HCT116 (cell line): ENCODE data around the gene BEST4. TPM values are rescaled to one million over a fixed set of nuclear protein-coding genes. Genes with fewer than 3 reads are reported as not detected.

ENCODE experiments used
- ATAC-seq: fragments of 200-7000 bp; cut with Tn5 transposase; 2 replicates; pipeline ENCODE4 v1.9.1; 2020; ENCODE audit warnings: mild to moderate bottlenecking, moderate library complexity
- BruUV-seq: library from RNA; stranded (reverse); fragments of 400-500 nt; replicated peaks from 2 replicates; lab custom pipeline; 2021; lab: Mats Ljungman, UMichigan
- CTCF ChIA-PET: fragments of 300-600 bp; sonication (Branson Sonifier 250); formaldehyde crosslinking; loops from one replicate; lab custom pipeline; 2021; ENCODE audit warnings: antibody characterized with exemption; lab: Charles Lee
- POLR2A ChIA-PET: fragments of 300-600, 350-600 bp; sonication (Branson Sonifier 250); formaldehyde crosslinking; loops from one replicate; lab custom pipeline; 2021; ENCODE audit warnings: antibody characterized with exemption; lab: Charles Lee
- RAD21 ChIA-PET, 2 experiments: fragments of 300-600 bp; sonication (Branson Sonifier 250); formaldehyde crosslinking; loops; one replicate each; lab custom pipeline; 2023; ENCODE audit warnings: low total read pairs in 2 of 2; ENCODE audit not compliant: uncharacterized antibody in 2 of 2, unreplicated experiment in 2 of 2, low non-redundant PET in 1 of 2; lab: Charles Lee
- DNase-seq: peaks from one replicate; pipeline ENCODE4 v3.0.0-alpha.2; 2010; ENCODE audit warnings: low read depth, low spot score
- H2AFZ ChIP-seq: fragments of 200-600 bp; shearing (Covaris generic), sonication (generic); 2 replicates; pipeline ENCODE4 v1.6.1; 2017; ENCODE audit warnings: low read depth, mixed run types, mixed read lengths, antibody characterized with exemption, low read length; ENCODE audit not compliant: poor library complexity, severe bottlenecking
- H3K27ac ChIP-seq: 2 replicates; pipeline ENCODE4 v1.5.1; 2012; ENCODE audit warnings: low read depth, low read length
- H3K27me3 ChIP-seq: fragments of 200-600 bp; sonication (generic); 2 replicates; pipeline ENCODE4 v1.6.1; 2016; ENCODE audit warnings: mixed run types, low read length, mixed read lengths; ENCODE audit not compliant: insufficient read depth
- H3K36me3 ChIP-seq, 2 experiments: fragments of 200-500 bp in 1 of 2; fragments of 200-600 bp in 1 of 2; sonication (Bioruptor generic) in 1 of 2; sonication (generic) in 1 of 2; 2 replicates each; pipeline versions ENCODE4 v1.5.1 to v1.6.1; 2014 to 2016; ENCODE audit warnings: low read length in 2 of 2, inconsistent platforms in 1 of 2, mixed read lengths in 1 of 2, mixed run types in 1 of 2; ENCODE audit not compliant: insufficient read depth in 2 of 2, control insufficient read depth in 1 of 2
- H3K4me1 ChIP-seq, 2 experiments: fragments of 200-600 bp in 1 of 2; sonication (generic) in 1 of 2; 2 replicates each; pipeline versions ENCODE4 v1.5.1 to v1.6.1; 2012 to 2017; ENCODE audit warnings: low read length in 2 of 2, inconsistent platforms in 1 of 2, mild to moderate bottlenecking in 1 of 2, mixed read lengths in 1 of 2, mixed run types in 1 of 2, moderate library complexity in 1 of 2; ENCODE audit not compliant: insufficient read depth in 2 of 2, control insufficient read depth in 1 of 2
- H3K4me2 ChIP-seq: fragments of 200-600 bp; sonication (generic); 2 replicates; pipeline ENCODE4 v1.6.1; 2017; ENCODE audit warnings: mixed run types, low read length, mixed read lengths
- H3K4me3 ChIP-seq, 2 experiments: fragments of 200-600 bp in 1 of 2; sonication (generic) in 1 of 2; replicated peaks in 1 of 2; 2 replicates each; pipeline ENCODE4 v1.5.1; 2011 to 2016; ENCODE audit warnings: low read length in 2 of 2, control low read depth in 1 of 2, low read depth in 1 of 2, mild to moderate bottlenecking in 1 of 2, mixed read lengths in 1 of 2, mixed run types in 1 of 2
- H3K79me2 ChIP-seq: fragments of 200-600 bp; sonication (generic); 2 replicates; pipeline ENCODE4 v1.6.1; 2017; ENCODE audit warnings: mild to moderate bottlenecking, mixed run types, low read length, moderate library complexity, mixed read lengths; ENCODE audit not compliant: insufficient read depth
- H3K9ac ChIP-seq: fragments of 200-600 bp; sonication (generic); 2 replicates; pipeline ENCODE4 v1.6.1; 2016; ENCODE audit warnings: low read length, mixed read lengths
- H3K9me2 ChIP-seq: fragments of 200-600 bp; sonication (generic), shearing (Covaris generic); 2 replicates; pipeline ENCODE4 v1.6.1; 2017; ENCODE audit warnings: mixed run types, mild to moderate bottlenecking, moderate library complexity; ENCODE audit not compliant: insufficient read depth
- H3K9me3 ChIP-seq, 2 experiments: fragments of 200-500 bp in 1 of 2; fragments of 200-600 bp in 1 of 2; sonication (Bioruptor generic) in 1 of 2; sonication (generic) in 1 of 2; 2 replicates each; pipeline ENCODE4 v1.6.1; 2014 to 2017; ENCODE audit warnings: low read length in 2 of 2, mixed read lengths in 2 of 2, inconsistent platforms in 1 of 2, low read depth in 1 of 2, mild to moderate bottlenecking in 1 of 2, mixed run types in 1 of 2, moderate library complexity in 1 of 2; ENCODE audit not compliant: control insufficient read depth in 1 of 2, insufficient read depth in 1 of 2
- H4K20me1 ChIP-seq: fragments of 200-600 bp; sonication (generic), shearing (Covaris generic); 2 replicates; pipeline ENCODE4 v1.6.1; 2017; ENCODE audit warnings: mixed run types, mild to moderate bottlenecking, moderate library complexity; ENCODE audit not compliant: insufficient read depth
- POLR2AphosphoS5 ChIP-seq: IDR thresholded peaks from 2 replicates; pipeline ENCODE4 v1.6.1; 2011; ENCODE audit warnings: mild to moderate bottlenecking, low read depth, low read length, moderate library complexity
- ZBTB33 ChIP-seq: IDR thresholded peaks from 2 replicates; pipeline ENCODE4 v1.6.1; 2011; ENCODE audit warnings: mild to moderate bottlenecking, low read length, moderate library complexity; ENCODE audit not compliant: insufficient replicate concordance; ENCODE audit errors: extremely low read depth
- intact Hi-C: fragments of 100-400 bp; cut with micrococcal nuclease; formaldehyde crosslinking; loops from 2 replicates; pipeline ENCODE4 v1.10.0; 2022
- total RNA-seq: library from RNA; stranded (reverse); gene quantifications from one replicate; pipeline ENCODE4 v1.2.1, GENCODE V29; 2021; ENCODE audit not compliant: unreplicated experiment

Gene BEST4
- total RNA-seq, 1 experiment from 2014 or later = 0.52 TPM

GRCh38 chr1:44810101-44810761 is 22.3 kb upstream of the BEST4 start:
- H3K4me2 ChIP-seq = peak overlapping the region; percentile 68
- intact Hi-C loops = no loop called here
- no TSS peak for BruUV-seq

More at GRCh38 chr1:44810101-44810761, 22.3 kb upstream of the BEST4 start:
- H3K9me2 ChIP-seq = no peaks in the 10 kb centered on the region
- RAD21 ChIA-PET = no interaction called here
- peaks cover 7% of the 10 kb centered on the region; the same call in 1 of the 2 replicates for H3K79me2 ChIP-seq
- H4K20me1 ChIP-seq = no peaks in the 10 kb centered on the region
- H3K4me3 ChIP-seq = no peak overlapping the region
- H3K36me3 ChIP-seq = peaks cover 0 to 14% of the 10 kb centered on the region in 2 experiments; a peak in 1 of 4 replicates
- no peak overlapping the region for H2AFZ ChIP-seq
- peak overlapping the region; percentile 73 for H3K9ac ChIP-seq
- TF ChIP-seq POLR2AphosphoS5 = peak; percentile 51
- TF ChIP-seq ZBTB33 = no peak
- TF ChIP-seq, all 23 proteins: peak for 1
- H3K4me1 ChIP-seq = peaks cover 58 to 77% of the 10 kb centered on the region in 2 experiments
- POLR2A ChIA-PET = interaction anchor here (1.6 to 8.0 kb wide), 6 partner anchors 9 to 89 kb away, joined by 6 to 200 read pairs (median 30); partner anchors contain the start of genes PLK3 and RNU5D-1
- CTCF ChIA-PET = interaction anchor here (2.3 kb wide), 1 partner anchor 10 kb away, joined by 10 read pairs; the partner anchor contains the start of gene PLK3
- DNase-seq = no peak
- no peak for ATAC-seq
- H3K27ac ChIP-seq = peak overlapping the region; percentile 98; the same call in 1 of the 2 replicates
- H3K9me3 ChIP-seq = no peaks in the 10 kb centered on the region
- no peaks in the 10 kb centered on the region for H3K27me3 ChIP-seq
